ENCODE data around the gene TLR1.
"Not testable (repeated sequence)": the region's sequence is repeated elsewhere in the genome, so short reads cannot be mapped to it uniquely, and the experiment has no call there.

TLR1 gene

GRCh38 chr4:38770281-38770680 is 34.3 kb downstream of the TLR1 start:
- not testable (repeated sequence) for DNase-seq

DNA sequence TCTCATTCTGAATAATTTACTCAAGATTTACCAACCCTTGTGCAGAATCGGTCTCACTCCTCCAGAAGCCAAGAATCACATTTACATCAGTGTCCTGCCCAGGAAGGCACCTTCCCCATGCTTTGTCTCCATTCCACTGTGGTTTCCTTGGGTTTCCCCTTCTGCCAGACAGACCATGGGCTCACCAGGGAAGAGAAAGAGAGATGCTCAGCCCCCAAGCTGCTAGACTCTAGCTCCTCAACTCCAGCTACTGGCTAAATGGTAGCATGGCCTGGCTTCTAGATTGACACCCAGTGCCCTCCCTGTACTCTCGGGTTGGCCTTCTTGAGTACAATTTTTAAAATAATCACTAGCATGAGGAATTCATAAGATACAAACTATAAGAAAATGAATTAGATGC is 34.7 kb downstream of the TLR1 start:
- DNase-seq, result no peak

DNA sequence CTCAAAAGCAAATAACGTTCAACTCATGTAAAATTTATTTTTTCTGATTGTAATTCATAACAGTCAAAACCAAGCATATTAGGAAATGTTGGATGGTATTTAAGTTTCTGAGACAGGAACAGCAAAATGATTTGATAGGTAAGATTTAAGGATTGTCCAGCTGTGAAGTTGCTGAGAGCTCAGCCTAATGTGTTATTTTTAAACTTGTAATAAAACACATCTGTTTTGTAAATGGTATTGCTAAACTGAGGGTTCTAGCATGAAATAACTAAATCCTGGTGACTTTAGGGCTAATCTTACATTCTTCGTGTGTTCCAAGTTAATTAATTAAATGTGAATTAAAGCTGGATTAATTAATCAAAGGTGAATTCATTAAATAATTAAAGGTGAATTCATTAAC is 35.1 kb downstream of the TLR1 start:
- DNase-seq, result no peak

- DNase-seq, result no peak
Measured at GRCh38 chr4:38768968-38769394, 35.6 kb downstream of the TLR1 start.

- not testable (repeated sequence) for DNase-seq
Measured at GRCh38 chr4:38766940-38767339, 37.7 kb downstream of the TLR1 start.

DNA sequence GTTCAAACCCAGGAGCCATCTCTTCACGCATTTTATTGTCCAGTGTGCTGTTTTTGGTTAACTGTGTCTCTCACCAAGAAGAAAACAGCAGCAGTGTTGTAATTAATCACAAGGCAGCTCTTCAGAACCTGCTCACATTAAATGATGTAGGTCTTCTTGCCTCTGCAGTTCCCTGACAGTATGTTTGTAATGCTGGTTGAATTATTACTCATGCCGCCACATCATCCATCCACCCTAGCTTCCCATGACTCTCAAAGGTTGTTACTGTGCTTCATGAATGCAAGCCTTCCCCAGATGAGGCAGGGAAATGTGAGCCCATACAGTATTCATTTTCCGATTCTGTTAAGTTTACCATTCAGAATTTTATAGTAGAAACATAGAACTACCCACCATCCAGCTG is 39.2 kb downstream of the TLR1 start:
- DNase-seq, result no peak

DNA sequence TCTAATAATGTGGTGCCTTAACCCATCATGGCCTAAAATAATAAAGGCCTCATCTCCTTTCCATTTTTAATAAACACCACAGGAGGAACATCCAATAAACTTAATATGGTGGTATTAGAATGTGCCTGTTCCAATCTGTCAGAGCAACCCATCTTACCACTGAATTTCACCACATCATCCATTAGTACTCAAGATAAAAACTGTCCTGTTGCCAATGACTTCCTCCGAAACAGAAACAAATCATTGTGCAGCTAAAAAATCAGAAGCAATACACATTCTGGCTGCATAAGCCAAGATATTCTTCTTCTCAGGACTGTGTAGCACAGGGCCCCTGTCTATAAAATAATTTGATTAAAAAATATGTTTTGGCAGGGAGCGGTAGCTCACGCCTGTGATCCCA is 40.3 kb downstream of the TLR1 start:
- no peak for DNase-seq

- no peak for DNase-seq
Measured at GRCh38 chr4:38762560-38762959, 42.0 kb downstream of the TLR1 start.

GRCh38 chr4:38759790-38760122 is 44.8 kb downstream of the TLR1 start:
- DNase-seq, result no peak

- DNase-seq, result peak; percentile 64 to 74
Measured at GRCh38 chr4:38759113-38759789, 45.3 kb downstream of the TLR1 start.

DNA sequence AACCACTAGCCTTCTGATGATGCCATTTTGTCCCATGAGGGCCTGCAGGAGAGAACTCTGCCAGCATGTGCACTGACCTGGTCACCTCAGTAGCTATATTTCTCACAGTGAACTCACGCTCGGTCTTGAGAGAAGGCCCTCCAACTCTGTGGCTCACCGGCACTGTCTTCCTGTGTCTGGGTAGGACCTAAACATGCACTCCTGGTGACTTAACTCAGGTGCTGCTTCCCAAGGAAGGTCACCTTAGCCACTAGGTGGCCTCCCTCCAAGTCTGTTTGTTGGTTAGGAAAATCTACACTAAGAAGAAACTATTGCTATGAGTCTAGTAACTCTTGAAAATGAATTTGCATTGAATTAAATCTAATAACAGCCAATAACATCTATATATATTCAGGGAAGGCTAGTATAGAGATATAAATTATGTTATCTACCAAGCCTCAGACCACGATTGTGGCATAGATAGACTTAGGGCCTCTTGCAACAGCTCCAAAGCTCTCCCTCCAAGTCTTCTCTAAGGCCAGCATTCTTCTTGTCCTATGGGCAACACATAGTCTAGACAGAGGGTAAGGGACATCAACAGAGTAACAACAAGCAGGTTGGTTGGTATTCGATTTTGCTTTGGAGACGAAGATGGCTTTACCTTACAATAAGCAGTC is 46.5 kb downstream of the TLR1 start:
- no peak for DNase-seq

GRCh38 chr4:38752941-38753806 is 51.4 kb downstream of the TLR1 start:
- no peak for DNase-seq

DNA sequence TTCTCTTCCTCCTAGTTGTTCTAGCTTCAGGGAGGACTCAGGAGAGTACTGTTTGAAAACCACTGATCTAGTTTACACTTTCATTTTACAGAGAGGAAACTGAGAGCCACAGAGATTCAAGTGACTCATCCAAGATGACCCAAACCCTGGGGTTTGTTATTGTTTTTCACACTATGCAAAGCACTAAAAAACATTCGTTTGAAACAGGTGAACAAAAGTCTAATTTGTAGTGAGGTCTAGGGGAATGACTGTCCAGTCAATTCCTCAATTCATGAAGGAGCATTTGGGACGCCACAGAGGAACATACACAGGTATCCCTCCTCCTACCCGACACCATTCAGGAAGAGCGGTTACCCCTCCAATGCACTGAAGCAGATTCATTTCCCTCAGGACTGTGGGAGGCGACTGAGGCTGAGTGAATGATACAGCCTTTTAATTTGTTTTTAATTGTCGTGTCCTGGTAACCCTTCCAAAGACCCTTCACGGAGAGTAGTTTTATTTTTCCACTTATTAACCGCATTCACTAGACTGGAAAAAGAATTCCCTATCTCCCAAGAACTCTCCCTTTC is 52.1 kb downstream of the TLR1 start:
- no peak for DNase-seq

- DNase-seq, result no peak
Measured at GRCh38 chr4:38751341-38752010, 53.1 kb downstream of the TLR1 start.

- DNase-seq, result no peak
Measured at GRCh38 chr4:38749336-38749735, 55.3 kb downstream of the TLR1 start.

GRCh38 chr4:38747629-38748028 is 57.0 kb downstream of the TLR1 start:
- no peak for DNase-seq
